MG63 (cell line): ENCODE data around the gene TWSG1. TPM values are rescaled to one million over a fixed set of nuclear protein-coding genes. Genes with fewer than 3 reads are reported as not detected.

ENCODE experiments used
- DNase-seq: peaks from one replicate; pipeline ENCODE4 v3.0.0-alpha.2; 2020
- H3K27me3 ChIP-seq: fragments of 250-450 bp; sonication (Bioruptor Pico); 2 replicates; pipeline ENCODE4 v1.5.1; 2020; ENCODE audit warnings: mild to moderate bottlenecking, moderate library complexity
- H3K36me3 ChIP-seq: fragments of 250-450 bp; sonication (Bioruptor Pico); 2 replicates; pipeline ENCODE4 v1.5.1; 2020; ENCODE audit warnings: mild to moderate bottlenecking, moderate library complexity
- H3K4me3 ChIP-seq: fragments of 250-450 bp; sonication (Bioruptor Pico); 2 replicates; pipeline ENCODE4 v1.5.1; 2020; ENCODE audit warnings: mild to moderate bottlenecking, moderate library complexity
- H3K9me3 ChIP-seq: fragments of 250-450 bp; sonication (Bioruptor Pico); 2 replicates; pipeline ENCODE4 v1.5.1; 2020; ENCODE audit warnings: mild to moderate bottlenecking, moderate library complexity
- total RNA-seq: library from RNA; depleted of rRNA; stranded (reverse); fragments of >200 nt; shearing (Covaris generic); gene quantifications from 2 replicates; pipeline ENCODE4 v1.2.3, GENCODE V29; 2014; ENCODE audit warnings: low replicate concordance; rRNA removed

The TWSG1 gene
- 31.8 and 35.6 TPM in 2 replicates for total RNA-seq

DNA sequence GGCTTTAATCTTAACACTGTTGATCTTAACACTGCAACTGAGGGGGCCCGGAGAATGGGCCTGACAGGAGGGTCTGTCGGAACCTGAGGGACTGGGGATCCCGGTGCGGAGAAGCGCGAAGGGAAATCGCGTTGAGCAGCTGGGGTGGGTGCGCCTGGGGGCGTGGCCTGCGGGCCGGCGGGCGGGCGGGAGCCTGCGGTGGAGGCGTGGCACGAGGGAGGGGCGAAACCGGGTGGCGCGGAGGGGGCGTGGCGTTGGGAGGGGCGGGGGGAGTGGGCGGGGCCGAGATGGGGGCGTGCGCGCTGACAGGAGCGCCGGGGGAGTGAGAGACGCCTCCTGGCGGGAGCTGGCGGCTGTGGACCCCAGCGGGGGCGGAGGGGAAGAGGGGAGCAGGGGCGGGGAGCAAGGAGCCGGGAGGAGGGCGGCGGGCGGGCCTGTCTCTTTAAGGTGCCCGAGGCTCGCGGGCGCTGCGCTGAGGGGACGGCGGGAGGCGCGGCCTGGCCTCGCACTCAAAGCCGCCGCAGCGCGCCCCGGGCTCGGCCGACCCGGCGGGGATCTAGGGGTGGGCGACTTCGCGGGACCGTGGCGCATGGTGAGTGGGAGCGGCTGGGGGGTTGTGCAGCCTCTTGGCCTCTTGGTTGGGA is at the start of gene TWSG1:
TSS of gene TWSG1 (plus strand) at position 445 of the 644 bp plus-strand sequence. CDS start 2,457 bp downstream, outside the sequence.
- peak within 1 kb of the TSS; percentile 74 for H3K4me3 ChIP-seq
- peak; percentile 95 for DNase-seq
- no peaks in the 10 kb centered on the region; the same call in 1 of the 2 replicates for H3K9me3 ChIP-seq
- H3K27me3 ChIP-seq, result no peaks in the 10 kb centered on the region
- peaks cover 16% of the 10 kb centered on the region for H3K36me3 ChIP-seq

DNA sequence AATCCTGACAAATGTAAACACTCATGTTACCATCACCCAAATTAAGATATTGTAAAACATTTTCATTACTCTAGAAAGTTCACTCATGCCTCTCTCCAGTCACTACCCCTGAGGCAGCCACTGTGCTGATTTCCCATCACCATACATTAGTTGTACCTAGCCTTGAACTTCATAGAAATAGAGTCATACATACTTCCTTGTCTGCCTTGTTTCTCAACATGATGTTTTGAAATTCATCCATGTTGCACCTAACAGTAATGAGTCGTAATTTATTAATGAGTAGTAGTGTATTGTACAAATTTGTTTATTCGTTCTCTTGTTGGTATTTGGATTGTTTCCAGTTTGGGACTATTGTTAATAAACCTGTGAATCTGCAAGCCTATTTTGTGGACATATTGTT is 49.0 kb upstream of the TWSG1 start:
- DNase-seq, result no peak

DNA sequence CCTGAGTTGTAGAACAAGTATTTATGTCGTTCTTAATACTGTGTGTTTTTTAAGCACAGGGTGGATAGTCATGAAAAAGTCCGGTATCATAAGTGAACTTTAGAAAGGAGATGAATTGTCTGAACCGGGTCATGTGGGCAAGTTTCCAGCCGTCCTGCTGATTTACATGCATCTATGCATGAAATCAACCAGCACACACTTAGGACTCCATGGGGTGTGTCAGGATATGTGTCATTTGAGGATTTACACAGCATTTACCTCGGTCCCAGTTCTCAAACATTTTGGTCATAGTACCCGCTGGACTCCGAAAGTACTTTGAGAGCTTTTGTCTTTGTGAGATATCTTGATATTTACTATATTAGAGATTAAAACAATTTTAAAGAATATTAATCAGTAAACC is 47.5 kb upstream of the TWSG1 start:
- peak; percentile 10 for DNase-seq
- H3K36me3 ChIP-seq, result peaks cover 2% of the 10 kb centered on the region; the same call in 1 of the 2 replicates
- no peaks in the 10 kb centered on the region for H3K27me3 ChIP-seq
- H3K4me3 ChIP-seq, result no peak overlapping the region
- no peaks in the 10 kb centered on the region for H3K9me3 ChIP-seq

More for the DNA sequence above, 49.0 kb upstream of the TWSG1 start:
- H3K27me3 ChIP-seq, result no peaks in the 10 kb centered on the region
- no peaks in the 10 kb centered on the region for H3K9me3 ChIP-seq
- peaks cover 2% of the 10 kb centered on the region for H3K36me3 ChIP-seq
- H3K4me3 ChIP-seq, result no peak overlapping the region

DNA sequence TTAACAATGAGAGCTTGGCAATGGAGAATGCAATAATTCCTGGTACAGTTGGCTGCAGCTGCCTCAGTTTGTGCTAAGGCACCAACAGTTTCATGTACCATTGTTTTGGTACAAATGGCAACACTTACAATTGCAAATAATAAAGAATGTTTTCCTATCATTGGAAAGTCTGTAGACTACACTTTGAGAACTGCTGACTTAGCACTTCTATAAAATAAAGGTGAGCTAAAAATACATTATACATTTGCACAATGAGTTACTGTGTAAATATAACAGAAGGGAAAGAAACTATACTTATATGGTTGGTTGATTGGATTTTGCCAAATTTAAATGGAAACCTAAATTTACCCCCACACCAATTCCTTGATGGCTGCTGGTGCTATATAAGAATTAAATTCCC is 44.9 kb upstream of the TWSG1 start:
- DNase-seq, result no peak
- H3K9me3 ChIP-seq, result peaks cover 8% of the 10 kb centered on the region
- no peak overlapping the region for H3K4me3 ChIP-seq
- H3K27me3 ChIP-seq, result no peaks in the 10 kb centered on the region
- no peaks in the 10 kb centered on the region for H3K36me3 ChIP-seq

DNA sequence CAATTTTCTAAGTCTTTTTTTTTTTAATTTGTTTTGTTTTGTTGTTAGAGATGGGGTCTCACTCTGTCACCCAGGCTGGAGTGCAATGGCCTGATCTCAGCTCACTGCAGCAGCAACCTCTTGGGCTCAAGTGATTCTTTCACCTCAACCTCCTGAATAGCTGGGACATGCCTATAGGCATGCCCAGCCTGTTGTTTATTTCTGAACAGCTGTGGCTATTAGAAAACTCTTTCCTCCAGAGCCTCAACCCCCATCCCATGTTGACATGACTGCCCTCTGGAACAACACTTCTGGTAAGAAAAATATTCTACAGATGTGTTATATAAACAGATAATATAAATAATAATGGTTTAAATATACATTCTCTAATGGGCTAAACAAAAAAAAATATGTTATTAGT is 44.4 kb upstream of the TWSG1 start:
- no peak overlapping the region for H3K4me3 ChIP-seq
- H3K36me3 ChIP-seq, result no peaks in the 10 kb centered on the region
- no peak for DNase-seq
- peaks cover 8% of the 10 kb centered on the region for H3K9me3 ChIP-seq
- H3K27me3 ChIP-seq, result no peaks in the 10 kb centered on the region

DNA sequence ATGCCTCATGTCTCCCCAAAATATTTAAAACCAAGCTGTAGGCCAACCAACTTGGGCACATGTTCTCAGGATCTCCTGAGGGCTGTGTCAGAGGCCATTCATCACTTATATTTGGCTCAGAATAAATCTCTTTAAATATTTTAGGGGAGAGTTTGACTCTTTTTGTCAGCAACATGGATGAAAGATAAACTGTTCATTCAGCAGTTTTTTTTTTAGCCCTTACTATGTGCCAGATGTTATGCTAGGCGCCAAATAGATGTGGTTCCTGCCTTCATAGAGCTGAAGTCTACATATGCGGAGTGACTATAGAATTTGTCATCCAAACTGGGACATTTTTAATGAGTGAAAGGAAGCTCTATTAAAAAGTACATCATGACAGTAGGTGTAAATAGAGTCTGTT is 42.5 kb upstream of the TWSG1 start:
- no peak overlapping the region for H3K4me3 ChIP-seq
- no peaks in the 10 kb centered on the region for H3K36me3 ChIP-seq
- H3K27me3 ChIP-seq, result no peaks in the 10 kb centered on the region
- peaks cover 8% of the 10 kb centered on the region for H3K9me3 ChIP-seq
- no peak for DNase-seq

DNA sequence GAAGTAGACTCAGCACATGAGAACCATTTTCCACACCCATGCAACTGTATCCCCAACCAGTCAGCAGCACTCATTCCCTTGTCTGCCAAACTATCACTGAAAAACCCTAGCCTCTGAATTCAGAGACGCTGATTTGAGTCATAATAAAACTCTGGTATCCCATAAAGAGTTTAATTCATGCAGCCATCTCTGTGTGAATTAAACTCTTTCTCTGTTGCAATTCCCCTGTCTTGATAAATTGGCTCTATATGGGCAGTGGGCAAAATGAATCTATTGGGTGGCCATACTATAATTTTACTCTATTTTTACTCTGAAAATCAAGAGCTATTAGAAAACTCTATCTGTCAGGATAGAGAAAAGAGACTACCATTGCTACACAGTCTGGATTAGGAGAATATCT is 40.6 kb upstream of the TWSG1 start:
- no peak overlapping the region for H3K4me3 ChIP-seq

DNA sequence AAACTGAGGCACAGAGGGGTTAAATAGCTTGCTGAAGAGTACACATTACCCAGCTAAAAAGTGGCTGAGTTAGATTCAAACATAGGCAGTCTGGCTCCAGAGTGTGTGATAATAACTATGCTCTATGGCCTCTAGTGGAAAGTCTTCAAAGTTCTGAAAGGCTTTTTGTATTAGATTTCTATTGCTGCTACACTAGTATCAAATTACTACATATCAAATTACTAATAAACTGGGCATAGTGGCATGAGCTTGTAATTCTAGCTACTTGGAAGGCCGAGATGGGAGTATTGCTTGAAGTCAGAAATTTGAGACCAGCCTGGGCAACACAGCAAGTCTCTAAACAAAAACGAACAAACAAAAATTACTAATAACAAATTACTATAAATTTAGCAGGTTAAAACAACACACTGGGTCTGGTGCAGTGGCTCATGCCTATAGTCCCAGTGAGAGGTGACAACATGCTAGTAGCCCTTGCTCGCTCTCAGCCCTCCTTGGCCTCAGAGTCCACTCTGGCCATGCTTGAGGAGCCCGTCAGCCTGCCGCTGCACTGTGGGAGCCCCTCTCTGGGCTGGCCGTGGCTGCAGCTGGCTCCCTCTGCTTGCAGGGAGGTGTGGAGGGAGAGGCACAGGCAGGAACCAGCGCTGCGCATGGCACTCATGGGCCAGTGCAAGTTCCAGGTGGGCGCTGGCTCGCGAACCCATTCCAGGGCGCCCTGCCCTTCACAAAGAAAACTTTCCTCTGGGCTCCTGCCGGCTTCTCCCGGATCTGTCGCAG is 38.2 kb upstream of the TWSG1 start:
- no peaks in the 10 kb centered on the region for H3K27me3 ChIP-seq
- H3K36me3 ChIP-seq, result no peaks in the 10 kb centered on the region
- no peak for DNase-seq
- peaks cover 8% of the 10 kb centered on the region for H3K9me3 ChIP-seq
- no peak overlapping the region for H3K4me3 ChIP-seq

More for the DNA sequence above, 40.6 kb upstream of the TWSG1 start:
- Histone ChIP-seq H3K27me3 (no peaks in the 10 kb centered on the region), H3K36me3 (no peaks in the 10 kb centered on the region), H3K9me3 (peaks cover 8% of the 10 kb centered on the region)
- no peak for DNase-seq

DNA sequence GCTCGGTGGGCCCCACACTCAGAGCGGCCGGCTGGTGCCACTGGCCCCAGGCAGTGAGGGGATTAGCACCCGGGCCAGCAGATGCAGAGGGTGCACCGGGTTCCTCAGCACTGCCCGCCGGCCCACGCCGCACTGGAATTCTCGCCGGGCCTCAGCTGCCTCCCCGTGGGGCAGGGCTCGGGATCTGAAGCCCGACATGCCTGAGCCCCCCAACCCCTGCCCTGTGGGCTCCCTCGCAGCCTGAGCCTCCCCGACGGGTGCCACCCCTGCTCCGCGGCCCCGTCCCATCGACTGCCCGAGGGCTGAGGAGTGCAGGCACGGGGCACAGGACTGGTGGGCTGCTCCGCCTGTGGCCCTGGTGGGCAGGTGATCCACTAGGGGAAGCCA is 37.6 kb upstream of the TWSG1 start:
- Histone ChIP-seq H3K27me3 (no peaks in the 10 kb centered on the region), H3K4me3 (no peak overlapping the region)
- DNase-seq, result no peak

DNA sequence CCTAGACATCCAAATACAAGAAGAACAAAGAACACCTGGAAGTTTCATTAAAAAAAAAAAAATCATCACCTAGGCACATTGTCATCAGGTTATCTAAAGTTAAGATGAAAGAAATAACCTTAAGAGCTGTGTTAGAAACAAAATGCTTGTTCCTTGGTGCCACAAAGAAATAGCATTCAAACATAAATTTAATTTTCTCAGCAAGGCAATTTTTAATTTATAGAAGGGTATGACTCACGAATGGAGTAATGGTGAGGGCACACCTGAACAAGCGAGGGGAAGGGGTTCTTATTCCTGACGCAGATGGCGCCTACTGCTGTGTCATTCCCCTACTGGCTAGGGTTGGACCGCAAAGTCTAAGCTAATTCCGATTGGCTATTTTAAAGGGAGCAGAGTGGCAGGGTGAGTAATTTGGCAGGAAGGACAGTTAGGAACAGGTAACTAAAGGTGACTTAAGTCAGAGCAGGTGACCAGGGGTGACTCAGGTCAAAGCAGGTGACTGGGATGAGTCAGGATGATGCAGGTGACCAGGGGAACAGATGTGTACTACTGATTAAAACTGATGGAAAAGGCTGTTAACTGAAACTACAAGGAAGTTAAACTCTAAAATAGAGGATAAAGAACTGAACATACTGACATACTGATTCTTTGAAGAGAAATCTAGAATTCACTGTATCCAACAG is 30.0 kb upstream of the TWSG1 start:
- H3K27me3 ChIP-seq, result no peaks in the 10 kb centered on the region
- peaks cover 2% of the 10 kb centered on the region; the same call in 1 of the 2 replicates for H3K9me3 ChIP-seq
- no peak overlapping the region for H3K4me3 ChIP-seq
- no peaks in the 10 kb centered on the region for H3K36me3 ChIP-seq
- no peak for DNase-seq

More for the DNA sequence above, 37.6 kb upstream of the TWSG1 start:
- H3K36me3 ChIP-seq, result no peaks in the 10 kb centered on the region
- peaks cover 8% of the 10 kb centered on the region for H3K9me3 ChIP-seq

DNA sequence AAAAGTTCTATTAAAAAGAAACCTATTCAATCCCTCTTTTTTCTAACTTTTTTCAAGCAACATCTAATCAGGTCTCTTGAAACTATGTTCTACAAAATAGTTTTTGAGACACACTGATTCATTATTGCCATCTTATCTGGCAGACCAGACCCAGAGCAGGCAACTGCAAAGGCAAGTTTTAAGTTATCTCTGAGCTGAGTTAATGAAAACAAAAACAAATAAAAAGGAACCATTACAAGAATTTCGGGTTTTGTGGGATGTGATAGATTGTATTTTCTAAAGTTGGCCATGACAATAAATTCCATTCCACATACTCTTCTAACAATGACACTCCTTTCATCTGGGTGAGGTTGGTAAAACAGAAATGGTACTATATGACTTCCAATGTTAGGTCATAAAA is 15.2 kb upstream of the TWSG1 start:
- no peak overlapping the region for H3K4me3 ChIP-seq
- no peak for DNase-seq
- H3K27me3 ChIP-seq, result no peaks in the 10 kb centered on the region
- H3K9me3 ChIP-seq, result peaks cover 2% of the 10 kb centered on the region; the same call in 1 of the 2 replicates
- H3K36me3 ChIP-seq, result no peaks in the 10 kb centered on the region

DNA sequence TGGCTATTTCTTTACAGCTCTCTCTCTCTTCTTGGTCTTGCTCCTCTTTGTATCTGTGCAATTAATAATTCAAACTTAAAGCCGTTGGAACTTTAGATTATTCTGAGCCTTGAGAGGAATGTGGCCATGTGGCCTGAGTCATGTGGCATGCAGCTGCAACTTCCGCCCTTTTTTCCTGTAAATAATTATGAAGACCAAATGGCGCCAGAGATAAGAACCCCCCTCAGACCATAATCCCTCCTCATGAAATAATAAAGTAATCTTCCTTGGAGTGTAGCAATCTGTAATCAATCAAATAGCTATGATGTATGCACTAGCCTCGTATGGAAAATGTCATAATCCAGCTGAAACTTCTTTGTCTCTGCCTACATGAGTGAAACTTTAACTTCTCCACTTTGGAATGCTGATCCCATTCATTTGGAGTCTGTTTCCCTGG is 13.5 kb upstream of the TWSG1 start:
- H3K27me3 ChIP-seq, result no peaks in the 10 kb centered on the region
- H3K9me3 ChIP-seq, result peaks cover 2% of the 10 kb centered on the region; the same call in 1 of the 2 replicates
- no peak overlapping the region for H3K4me3 ChIP-seq
- DNase-seq, result no peak
- no peaks in the 10 kb centered on the region for H3K36me3 ChIP-seq

DNA sequence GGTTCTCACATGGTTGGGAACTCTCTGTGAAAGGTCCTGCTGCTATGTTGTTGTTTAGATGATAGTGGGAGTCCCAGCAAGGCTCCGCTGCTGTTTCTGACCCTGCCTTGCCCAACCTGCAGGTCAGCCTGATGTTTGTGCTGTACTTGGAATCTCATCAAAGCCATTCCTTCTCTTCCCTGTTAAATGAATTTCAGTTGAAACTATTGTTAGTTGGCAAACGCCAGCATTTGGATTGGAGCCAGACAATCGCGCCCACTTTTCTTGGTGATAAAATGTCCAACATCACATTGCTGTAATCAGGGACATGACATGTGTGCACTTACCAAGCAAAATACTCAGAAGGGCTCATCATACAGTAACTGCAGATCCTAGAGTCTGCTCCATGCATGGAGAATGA is 12.8 kb upstream of the TWSG1 start:
- DNase-seq, result no peak
- no peak overlapping the region for H3K4me3 ChIP-seq
- no peaks in the 10 kb centered on the region for H3K27me3 ChIP-seq
- H3K9me3 ChIP-seq, result no peaks in the 10 kb centered on the region; the same call in 1 of the 2 replicates
- H3K36me3 ChIP-seq, result no peaks in the 10 kb centered on the region

DNA sequence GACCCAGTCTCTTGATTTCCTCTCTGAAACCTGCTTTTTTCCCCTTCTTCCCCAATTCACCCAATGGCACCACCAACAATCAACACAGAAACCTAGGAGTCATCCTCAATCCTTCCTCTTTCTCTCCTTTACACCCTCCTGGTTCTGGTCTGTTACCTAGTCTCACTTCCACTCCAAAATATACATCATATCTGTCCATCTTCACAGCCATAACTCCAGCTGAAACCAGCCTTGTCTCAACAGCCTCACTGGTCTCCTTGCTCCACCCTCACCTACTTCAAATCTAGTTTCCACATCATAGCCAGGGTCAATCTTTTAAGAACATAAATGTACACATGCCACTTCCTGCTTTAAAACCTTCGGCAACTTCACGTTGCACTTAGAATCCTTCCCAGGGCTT is 11.8 kb upstream of the TWSG1 start:
- H3K27me3 ChIP-seq, result no peaks in the 10 kb centered on the region
- 0 out of 2 replicates have a peak, but pooled peaks cover 2% of the 10 kb centered on the region for H3K9me3 ChIP-seq
- H3K4me3 ChIP-seq, result no peak overlapping the region
- H3K36me3 ChIP-seq, result no peaks in the 10 kb centered on the region
- DNase-seq, result no peak

DNA sequence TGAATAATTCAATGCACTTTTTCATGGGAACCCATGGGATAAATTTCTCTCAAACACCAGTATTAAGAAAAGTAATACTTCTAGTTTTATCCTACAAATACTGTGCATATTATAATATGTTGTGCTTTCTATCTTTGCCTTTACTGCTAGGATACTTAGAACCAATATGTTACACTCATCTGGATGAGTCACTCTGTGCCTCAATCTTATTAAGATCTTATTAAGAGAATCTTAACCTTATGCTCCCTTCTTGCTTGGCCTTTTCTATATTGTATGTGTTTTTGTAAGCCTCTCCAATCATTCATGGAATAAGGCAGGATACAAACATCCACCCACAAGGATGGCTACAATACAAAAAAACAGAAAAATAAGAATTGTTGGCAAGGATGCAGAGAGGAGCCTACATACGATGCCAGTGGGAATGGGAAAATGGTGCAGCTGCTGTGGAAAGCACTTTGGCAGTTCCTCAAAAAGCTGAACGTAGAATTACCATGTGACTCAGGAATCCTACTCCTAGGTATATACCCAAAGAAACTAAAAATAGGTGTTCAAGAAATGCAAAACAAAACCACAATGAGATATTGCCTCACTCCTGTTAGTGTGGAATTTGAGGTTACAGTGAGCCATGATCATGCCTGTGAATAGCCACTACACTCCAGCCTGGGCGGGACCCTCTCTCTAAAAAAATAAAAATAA is 10.7 kb upstream of the TWSG1 start:
- H3K4me3 ChIP-seq, result no peak overlapping the region
- no peak for DNase-seq
- no peaks in the 10 kb centered on the region for H3K27me3 ChIP-seq
- 0 out of 2 replicates have a peak, but pooled peaks cover 3% of the 10 kb centered on the region for H3K9me3 ChIP-seq
- no peaks in the 10 kb centered on the region for H3K36me3 ChIP-seq

DNA sequence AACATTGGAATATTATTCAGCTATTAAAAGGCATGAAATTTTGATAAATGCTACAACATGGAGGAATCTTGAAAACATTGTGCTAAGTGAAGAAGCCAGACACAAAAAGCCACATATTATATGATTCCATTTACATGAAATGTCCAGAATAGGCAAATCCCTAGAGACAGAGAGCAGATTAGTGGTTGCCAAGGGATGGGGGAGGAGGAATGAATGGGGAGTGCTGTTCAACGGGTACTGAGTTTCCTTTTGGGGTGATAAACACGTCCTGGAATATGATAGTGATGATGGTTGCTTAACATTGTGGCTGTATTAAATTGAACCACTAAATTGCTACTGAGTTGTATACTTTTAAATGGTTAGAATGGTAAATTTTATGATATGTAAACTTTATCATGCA is 8.9 kb upstream of the TWSG1 start:
- no peak for DNase-seq
- no peaks in the 10 kb centered on the region for H3K27me3 ChIP-seq
- H3K9me3 ChIP-seq, result peaks cover 3% of the 10 kb centered on the region; the same call in 1 of the 2 replicates
- no peaks in the 10 kb centered on the region for H3K36me3 ChIP-seq
- H3K4me3 ChIP-seq, result no peak overlapping the region
